Right atrium auricular region (tissue), 2 donors: ENCODE results near the gene RIPK4. TPM values are rescaled to one million over a fixed set of nuclear protein-coding genes. Genes with fewer than 3 reads are reported as not detected.

ENCODE experiments used
- DNase-seq: peaks from one replicate; pipeline ENCODE4 v3.0.0-alpha.2; 2019; ENCODE audit warnings: low spot score
- H3K27ac ChIP-seq, 2 donors: fragments of 200-600 bp; sonication (generic); 1 replicate in 1 of 2; 2 replicates in 1 of 2; pipeline ENCODE4 v1.5.1; 2016 to 2019
- H3K27me3 ChIP-seq, 2 donors: fragments of 200-600 bp; sonication (generic); one replicate each; pipeline versions ENCODE4 v1.5.1 to v1.6.0; 2017 to 2019
- H3K36me3 ChIP-seq: fragments of 200-600 bp; sonication (generic); one replicate; pipeline ENCODE4 v1.5.1; 2016
- H3K4me1 ChIP-seq, 2 donors: fragments of 200-600 bp; sonication (generic); one replicate each; pipeline versions ENCODE4 v1.5.1 to v1.6.0; 2017 to 2019
- H3K4me3 ChIP-seq, 2 donors: fragments of 200-600 bp; sonication (generic); 1 replicate in 1 of 2; 2 replicates in 1 of 2; pipeline ENCODE4 v1.5.1; 2017 to 2019; ENCODE audit warnings: mild to moderate bottlenecking in 1 of 2, moderate library complexity in 1 of 2
- H3K9me3 ChIP-seq, 2 donors: fragments of 200-600 bp; sonication (generic); one replicate each; pipeline ENCODE4 v1.5.1; 2019
- total RNA-seq, 2 donors: library from RNA; depleted of rRNA; stranded (reverse); fragments of >200 nt; gene quantifications; one replicate each; pipeline ENCODE4 v1.1.0, GENCODE V29; 2016
- TF ChIP-seq, protein P1 (sequence below), 2 donors: fragments of 200-600 bp; sonication (generic); IDR thresholded peaks; one replicate each; pipeline ENCODE4 v1.5.1; 2019; ENCODE audit warnings: antibody characterized with exemption in 2 of 2

RIPK4 gene
- total RNA-seq, 2 donors from 2014 or later = 2.1 to 3.5 TPM

DNA sequence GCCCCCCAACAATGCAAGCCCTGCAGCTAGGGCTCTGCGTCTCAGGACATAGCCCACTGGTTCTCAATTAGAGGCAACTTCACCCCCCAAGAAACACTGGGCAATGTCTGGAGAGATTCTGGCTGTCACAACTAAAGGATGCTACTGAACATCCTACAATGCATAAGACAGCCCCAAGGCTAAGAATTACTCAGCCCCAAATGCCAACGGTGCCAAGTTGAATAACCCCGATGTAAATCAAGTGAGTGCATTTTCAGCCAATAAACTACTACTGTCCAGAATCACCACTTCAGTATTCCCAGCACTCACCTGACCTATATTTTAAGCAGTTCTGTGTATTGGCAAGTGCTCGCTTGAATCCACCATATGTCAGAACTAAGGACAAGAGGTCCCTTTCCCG, 6.9 kb downstream of the RIPK4 start:
- no peak overlapping the region for H3K27ac ChIP-seq
- DNase-seq = no peak
- H3K4me1 ChIP-seq = peaks cover 0 to 20% of the 10 kb centered on the region in 2 donors
- no peaks in the 10 kb centered on the region for H3K36me3 ChIP-seq
- TF ChIP-seq, protein P1, sequence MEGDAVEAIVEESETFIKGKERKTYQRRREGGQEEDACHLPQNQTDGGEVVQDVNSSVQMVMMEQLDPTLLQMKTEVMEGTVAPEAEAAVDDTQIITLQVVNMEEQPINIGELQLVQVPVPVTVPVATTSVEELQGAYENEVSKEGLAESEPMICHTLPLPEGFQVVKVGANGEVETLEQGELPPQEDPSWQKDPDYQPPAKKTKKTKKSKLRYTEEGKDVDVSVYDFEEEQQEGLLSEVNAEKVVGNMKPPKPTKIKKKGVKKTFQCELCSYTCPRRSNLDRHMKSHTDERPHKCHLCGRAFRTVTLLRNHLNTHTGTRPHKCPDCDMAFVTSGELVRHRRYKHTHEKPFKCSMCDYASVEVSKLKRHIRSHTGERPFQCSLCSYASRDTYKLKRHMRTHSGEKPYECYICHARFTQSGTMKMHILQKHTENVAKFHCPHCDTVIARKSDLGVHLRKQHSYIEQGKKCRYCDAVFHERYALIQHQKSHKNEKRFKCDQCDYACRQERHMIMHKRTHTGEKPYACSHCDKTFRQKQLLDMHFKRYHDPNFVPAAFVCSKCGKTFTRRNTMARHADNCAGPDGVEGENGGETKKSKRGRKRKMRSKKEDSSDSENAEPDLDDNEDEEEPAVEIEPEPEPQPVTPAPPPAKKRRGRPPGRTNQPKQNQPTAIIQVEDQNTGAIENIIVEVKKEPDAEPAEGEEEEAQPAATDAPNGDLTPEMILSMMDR (IDR thresholded peaks at IDR 0.05) = no peak
- no peak overlapping the region for H3K4me3 ChIP-seq
- no peaks in the 10 kb centered on the region for H3K27me3 ChIP-seq
- H3K9me3 ChIP-seq = no peaks in the 10 kb centered on the region

DNA sequence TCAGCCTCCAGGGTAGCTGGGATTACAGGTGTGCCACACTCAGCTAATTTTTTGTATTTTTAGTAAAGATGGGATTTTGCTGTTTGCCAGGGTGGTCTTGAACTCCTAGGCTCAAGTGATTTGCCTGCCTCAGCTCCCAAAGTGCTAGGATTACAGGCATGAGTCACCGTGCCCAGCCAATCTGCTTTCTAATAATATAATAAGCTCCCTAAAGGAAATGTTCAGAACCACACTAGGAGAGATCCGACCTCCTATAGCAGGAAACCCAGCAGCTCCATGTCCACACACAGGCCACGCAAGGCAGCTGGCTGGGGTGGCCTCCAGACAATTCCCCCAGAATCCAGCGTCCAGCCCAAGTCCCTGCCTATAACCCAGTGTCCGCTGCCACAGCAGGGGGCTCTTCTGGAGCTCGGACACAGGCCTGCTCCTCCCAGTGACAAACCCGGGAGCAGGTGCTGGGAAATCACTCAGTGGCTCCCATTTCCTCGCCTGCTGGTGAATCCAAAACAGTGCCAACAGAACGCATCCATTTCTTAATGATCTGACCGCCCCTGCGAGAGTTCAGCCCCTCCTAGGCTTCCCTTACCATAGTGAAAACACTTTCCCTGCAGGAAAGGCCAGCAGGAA, 7.5 kb downstream of the RIPK4 start:
- TF ChIP-seq, protein P1 (IDR thresholded peaks at IDR 0.05) = no peak
- Histone ChIP-seq H3K36me3 (no peaks in the 10 kb centered on the region), H3K4me1 (peaks cover 0 to 20% of the 10 kb centered on the region in 2 donors), H3K4me3 (no peak overlapping the region), H3K9me3 (no peaks in the 10 kb centered on the region), H3K27ac (no peak overlapping the region), H3K27me3 (no peaks in the 10 kb centered on the region)
- DNase-seq = no peak

DNA sequence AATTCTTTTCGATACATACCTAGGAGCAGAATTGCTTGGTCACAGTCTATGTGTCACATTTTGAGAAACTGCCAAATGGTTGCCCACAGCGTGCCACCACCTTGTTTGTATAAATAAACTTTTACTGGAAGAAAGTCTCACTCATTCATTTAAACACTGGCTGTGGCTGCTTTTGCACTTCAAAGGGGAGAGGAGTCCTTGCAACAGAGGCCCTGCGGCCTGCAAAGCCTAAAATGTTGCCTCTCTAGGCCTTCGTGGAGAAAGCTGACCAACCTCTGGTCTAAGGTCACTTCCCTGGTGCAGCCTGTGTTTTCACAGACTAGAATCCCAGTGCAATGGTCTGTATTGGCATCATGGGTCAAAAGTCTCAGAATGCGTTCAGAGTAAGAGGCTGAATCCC, 8.3 kb downstream of the RIPK4 start:
- H3K9me3 ChIP-seq = no peaks in the 10 kb centered on the region

DNA sequence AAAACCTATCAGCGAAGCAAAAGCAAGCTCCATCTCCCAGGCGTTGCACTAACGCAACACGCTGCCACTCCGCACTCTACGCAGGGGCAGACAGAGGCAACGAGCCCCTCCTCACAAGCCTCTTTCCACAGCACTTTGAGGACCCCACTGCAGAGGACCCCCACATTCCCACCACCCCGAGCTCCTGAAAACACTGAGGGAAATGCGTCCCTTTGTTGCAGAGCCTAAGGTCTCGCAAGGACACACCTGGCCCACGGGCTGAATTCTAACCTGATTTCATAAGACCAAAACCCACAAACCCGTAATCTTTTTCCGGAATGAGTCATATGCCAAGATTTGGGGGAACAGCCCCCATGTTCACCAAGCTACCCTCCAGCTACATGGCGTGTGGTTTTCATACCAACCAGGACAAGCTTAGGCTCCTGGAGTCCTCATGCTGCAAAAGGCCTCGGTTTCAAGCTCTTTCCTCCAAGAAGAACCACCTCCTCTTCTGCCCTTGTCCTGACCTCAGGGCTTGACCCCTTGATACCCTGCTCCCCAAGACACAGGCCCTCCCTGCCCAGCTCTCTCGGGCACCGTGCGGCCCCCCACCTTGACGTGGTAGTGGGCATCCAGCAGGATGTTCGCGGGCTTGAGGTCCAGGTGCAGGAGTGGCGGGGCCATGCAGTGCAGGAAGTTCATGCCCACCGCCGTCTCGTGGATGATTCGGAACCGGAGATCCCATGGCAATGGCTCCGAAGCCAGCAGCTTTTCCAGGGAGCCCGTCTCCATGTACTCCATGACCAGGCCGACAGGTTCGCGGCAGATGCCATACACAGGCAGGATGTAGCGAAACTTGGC, 10.7 kb downstream of the RIPK4 start:
- TF ChIP-seq, protein P1 (IDR thresholded peaks at IDR 0.05) = no peak
- Histone ChIP-seq H3K4me1 (peaks cover 0 to 18% of the 10 kb centered on the region in 2 donors), H3K27me3 (no peaks in the 10 kb centered on the region), H3K27ac (no peak overlapping the region), H3K36me3 (no peaks in the 10 kb centered on the region), H3K9me3 (no peaks in the 10 kb centered on the region), H3K4me3 (no peak overlapping the region)
- no peak for DNase-seq

More for the DNA sequence above, 8.3 kb downstream of the RIPK4 start:
- no peak overlapping the region for H3K4me3 ChIP-seq
- H3K36me3 ChIP-seq = no peaks in the 10 kb centered on the region
- no peaks in the 10 kb centered on the region for H3K27me3 ChIP-seq
- H3K27ac ChIP-seq = no peak overlapping the region
- no peak for DNase-seq
- TF ChIP-seq, protein P1 (IDR thresholded peaks at IDR 0.05) = no peak
- H3K4me1 ChIP-seq = peaks cover 0 to 20% of the 10 kb centered on the region in 2 donors

DNA sequence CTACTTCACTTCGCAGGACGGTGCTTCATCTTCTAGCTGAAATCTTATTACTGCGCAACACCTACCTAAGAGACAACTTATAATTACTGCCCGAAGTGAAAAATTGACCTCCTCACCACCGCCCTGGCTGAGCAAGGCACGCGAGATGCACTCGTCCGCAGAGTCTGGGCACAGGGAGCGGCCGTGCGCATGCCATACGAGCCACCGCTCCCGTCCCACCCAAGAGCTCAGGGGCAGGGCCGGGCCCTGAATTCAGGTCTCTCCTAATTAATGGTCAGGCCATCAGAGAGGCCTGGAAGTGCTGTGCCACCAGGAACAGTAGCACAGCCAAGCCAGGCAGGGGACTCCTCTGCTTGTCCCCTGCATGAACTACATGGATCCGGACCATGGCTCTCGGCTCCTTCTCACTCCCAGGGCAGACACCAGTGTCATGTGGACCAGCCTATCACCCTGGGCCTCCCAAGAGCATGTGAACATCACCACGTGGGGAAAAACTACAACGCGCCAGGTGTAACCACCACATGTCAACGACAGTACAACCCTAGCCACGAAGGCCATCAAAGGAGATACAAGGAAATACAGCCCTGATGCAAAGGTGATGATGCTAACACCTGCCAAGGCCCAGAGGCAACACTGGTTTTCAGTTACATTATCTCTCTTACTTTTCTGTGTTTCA, 11.5 kb downstream of the RIPK4 start:
- Histone ChIP-seq H3K9me3 (no peaks in the 10 kb centered on the region), H3K4me3 (no peak overlapping the region), H3K4me1 (peaks cover 0 to 13% of the 10 kb centered on the region in 2 donors), H3K27ac (no peak overlapping the region), H3K36me3 (no peaks in the 10 kb centered on the region), H3K27me3 (no peaks in the 10 kb centered on the region)
- DNase-seq = no peak
- TF ChIP-seq, protein P1 (IDR thresholded peaks at IDR 0.05) = no peak
